ACC112 (cell line): ENCODE measurements around the gene TRIM63.

ENCODE experiments used
- H2AFZ ChIP-seq: fragments of 200-600 bp; sonication (generic); one replicate; pipeline ENCODE4 v1.6.0; 2017; ENCODE audit warnings: antibody characterized with exemption, low read length; ENCODE audit not compliant: unreplicated experiment
- H3K27ac ChIP-seq: fragments of 200-600 bp; sonication (generic); 2 replicates; pipeline ENCODE4 v1.5.1; 2014; ENCODE audit warnings: low read depth, mild to moderate bottlenecking, antibody characterized with exemption, low read length, moderate library complexity
- H3K27me3 ChIP-seq: fragments of 200-600 bp; sonication (generic); 2 replicates; pipeline ENCODE4 v1.6.1; 2014; ENCODE audit warnings: mild to moderate bottlenecking, antibody characterized with exemption, low read length, moderate library complexity, mixed read lengths; ENCODE audit not compliant: insufficient read depth
- H3K36me3 ChIP-seq: fragments of 200-600 bp; sonication (generic); 2 replicates; pipeline ENCODE4 v1.6.1; 2016; ENCODE audit warnings: mild to moderate bottlenecking, antibody characterized with exemption, low read length, moderate library complexity, mixed read lengths; ENCODE audit not compliant: insufficient read depth
- H3K4me1 ChIP-seq: fragments of 200-600 bp; sonication (generic); one replicate; pipeline ENCODE4 v1.6.1; 2016; ENCODE audit warnings: low read length, mixed read lengths; ENCODE audit not compliant: insufficient read depth, unreplicated experiment, control insufficient read depth
- H3K4me3 ChIP-seq: fragments of 200-600 bp; sonication (generic); 2 replicates; pipeline ENCODE4 v1.5.1; 2014; ENCODE audit warnings: mild to moderate bottlenecking, low read depth, low read length
- H3K79me2 ChIP-seq: fragments of 200-600 bp; sonication (generic); one replicate; pipeline ENCODE4 v1.6.0; 2016; ENCODE audit warnings: low read length; ENCODE audit not compliant: control insufficient read depth, unreplicated experiment, insufficient read depth

Gene TRIM63

GRCh38 chr1:26072305-26072704, 4.9 kb upstream of the TRIM63 start:
- Histone ChIP-seq H3K79me2 (no peaks in the 10 kb centered on the region), H3K27ac (no peak overlapping the region), H3K27me3 (peaks cover 44% of the 10 kb centered on the region), H2AFZ (no peak overlapping the region), H3K36me3 (no peaks in the 10 kb centered on the region), H3K4me1 (no peaks in the 10 kb centered on the region), H3K4me3 (no peak overlapping the region)

GRCh38 chr1:26070963-26071342, 3.5 kb upstream of the TRIM63 start:
- Histone ChIP-seq H3K36me3 (no peaks in the 10 kb centered on the region), H2AFZ (no peak overlapping the region), H3K4me3 (no peak overlapping the region), H3K27me3 (peaks cover 48% of the 10 kb centered on the region), H3K27ac (no peak overlapping the region), H3K4me1 (no peaks in the 10 kb centered on the region), H3K79me2 (no peaks in the 10 kb centered on the region)

GRCh38 chr1:26070296-26070962, 3.0 kb upstream of the TRIM63 start:
- Histone ChIP-seq H3K36me3 (no peaks in the 10 kb centered on the region), H3K4me3 (no peak overlapping the region), H2AFZ (no peak overlapping the region), H3K27ac (no peak overlapping the region), H3K27me3 (peaks cover 48% of the 10 kb centered on the region), H3K4me1 (no peaks in the 10 kb centered on the region), H3K79me2 (no peaks in the 10 kb centered on the region)

GRCh38 chr1:26069941-26070295, 2.5 kb upstream of the TRIM63 start:
- no peak overlapping the region for H3K27ac ChIP-seq
- H2AFZ ChIP-seq = no peak overlapping the region
- H3K27me3 ChIP-seq = peaks cover 48% of the 10 kb centered on the region

GRCh38 chr1:26066857-26067256, 573 bp downstream of the TRIM63 start:
- Histone ChIP-seq H3K27ac (no peak overlapping the region), H3K4me1 (no peaks in the 10 kb centered on the region), H3K27me3 (peaks cover 24% of the 10 kb centered on the region), H2AFZ (no peak overlapping the region), H3K36me3 (no peaks in the 10 kb centered on the region), H3K79me2 (no peaks in the 10 kb centered on the region), H3K4me3 (no peak overlapping the region)

More at GRCh38 chr1:26069941-26070295, 2.5 kb upstream of the TRIM63 start:
- no peaks in the 10 kb centered on the region for H3K79me2 ChIP-seq
- H3K36me3 ChIP-seq = no peaks in the 10 kb centered on the region
- no peak overlapping the region for H3K4me3 ChIP-seq
- H3K4me1 ChIP-seq = no peaks in the 10 kb centered on the region

- H3K4me1 ChIP-seq = no peaks in the 10 kb centered on the region
- H3K79me2 ChIP-seq = no peaks in the 10 kb centered on the region
- no peak overlapping the region for H3K4me3 ChIP-seq
- no peak overlapping the region for H2AFZ ChIP-seq
- no peaks in the 10 kb centered on the region for H3K36me3 ChIP-seq
- peaks cover 24% of the 10 kb centered on the region for H3K27me3 ChIP-seq
- H3K27ac ChIP-seq = no peak overlapping the region
These were observed 1.3 kb downstream of the TRIM63 start for GRCh38 chr1:26066160-26066559.

- Histone ChIP-seq H3K36me3 (no peaks in the 10 kb centered on the region), H3K4me1 (no peaks in the 10 kb centered on the region), H3K79me2 (no peaks in the 10 kb centered on the region), H3K27ac (no peak overlapping the region), H2AFZ (no peak overlapping the region), H3K4me3 (no peak overlapping the region), H3K27me3 (peaks cover 24% of the 10 kb centered on the region)
These were observed 2.9 kb downstream of the TRIM63 start for GRCh38 chr1:26064553-26064952.

GRCh38 chr1:26060832-26061574, 6.4 kb downstream of the TRIM63 start:
- Histone ChIP-seq H3K27ac (no peak overlapping the region), H3K4me1 (no peaks in the 10 kb centered on the region), H3K79me2 (no peaks in the 10 kb centered on the region), H3K4me3 (no peak overlapping the region), H2AFZ (no peak overlapping the region), H3K27me3 (peaks cover 35% of the 10 kb centered on the region), H3K36me3 (no peaks in the 10 kb centered on the region)

GRCh38 chr1:26059906-26060305, 7.5 kb downstream of the TRIM63 start:
- H3K27ac ChIP-seq = no peak overlapping the region
- H3K79me2 ChIP-seq = no peaks in the 10 kb centered on the region
- no peak overlapping the region for H2AFZ ChIP-seq
- no peaks in the 10 kb centered on the region for H3K36me3 ChIP-seq
- no peak overlapping the region for H3K4me3 ChIP-seq
- H3K4me1 ChIP-seq = no peaks in the 10 kb centered on the region
- H3K27me3 ChIP-seq = peaks cover 40% of the 10 kb centered on the region

- no peaks in the 10 kb centered on the region for H3K4me1 ChIP-seq
- no peak overlapping the region for H3K4me3 ChIP-seq
- no peaks in the 10 kb centered on the region for H3K79me2 ChIP-seq
- peaks cover 51% of the 10 kb centered on the region for H3K27me3 ChIP-seq
- H3K36me3 ChIP-seq = no peaks in the 10 kb centered on the region
- no peak overlapping the region for H2AFZ ChIP-seq
- no peak overlapping the region for H3K27ac ChIP-seq
These were observed 9.3 kb downstream of the TRIM63 start for GRCh38 chr1:26058052-26058595.

GRCh38 chr1:26057189-26057588, 10.2 kb downstream of the TRIM63 start:
- Histone ChIP-seq H3K27me3 (peaks cover 51% of the 10 kb centered on the region), H3K4me3 (no peak overlapping the region), H3K27ac (no peak overlapping the region), H3K79me2 (no peaks in the 10 kb centered on the region), H3K36me3 (no peaks in the 10 kb centered on the region), H2AFZ (no peak overlapping the region), H3K4me1 (no peaks in the 10 kb centered on the region)
